DMS79 (cell line): Measurements from ENCODE around the gene EDN3.

Experiments used
- DNase-seq: peaks from one replicate; lab custom pipeline; 2025; lab: John Stamatoyannopoulos, UW

The EDN3 gene, protein sequence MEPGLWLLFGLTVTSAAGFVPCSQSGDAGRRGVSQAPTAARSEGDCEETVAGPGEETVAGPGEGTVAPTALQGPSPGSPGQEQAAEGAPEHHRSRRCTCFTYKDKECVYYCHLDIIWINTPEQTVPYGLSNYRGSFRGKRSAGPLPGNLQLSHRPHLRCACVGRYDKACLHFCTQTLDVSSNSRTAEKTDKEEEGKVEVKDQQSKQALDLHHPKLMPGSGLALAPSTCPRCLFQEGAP

GRCh38 chr20:59300333-59301081, at the start of gene EDN3:
TSS of gene EDN3 (plus strand) at chr20:59300611. CDS start at chr20:59300813, 202 bp downstream.
- DNase-seq = no peak

GRCh38 chr20:59253325-59253724, 47.1 kb upstream of the EDN3 start:
- no peak for DNase-seq

DNA sequence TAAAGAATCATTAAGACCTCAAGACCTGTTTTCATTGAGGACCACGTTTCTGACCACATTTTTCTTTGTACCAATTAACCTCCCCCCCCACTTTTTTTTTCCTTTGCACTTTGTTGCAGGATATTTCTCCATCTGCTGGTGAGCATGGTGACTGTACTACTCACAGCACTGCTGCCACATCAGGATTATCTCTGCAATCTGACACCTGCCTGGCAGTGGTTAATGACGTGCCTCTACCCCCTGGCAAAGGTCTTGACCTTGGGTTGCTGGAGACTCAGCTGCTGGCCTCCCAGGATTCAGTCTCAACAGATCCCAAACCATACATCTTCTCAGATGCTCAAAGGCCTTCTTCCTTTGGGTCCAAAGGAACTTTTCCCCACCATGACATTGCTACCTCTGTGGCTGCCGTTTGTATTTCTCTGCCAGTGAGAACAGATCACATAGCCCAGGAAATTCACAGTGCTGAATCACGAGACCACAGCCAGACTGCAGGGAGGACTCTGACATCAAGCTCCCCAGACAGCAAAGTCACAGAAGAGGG, 46.6 kb upstream of the EDN3 start:
- DNase-seq = no peak

GRCh38 chr20:59255256-59255655, 45.2 kb upstream of the EDN3 start:
- no peak for DNase-seq

GRCh38 chr20:59258221-59258621, 42.2 kb upstream of the EDN3 start:
- DNase-seq = no peak

DNA sequence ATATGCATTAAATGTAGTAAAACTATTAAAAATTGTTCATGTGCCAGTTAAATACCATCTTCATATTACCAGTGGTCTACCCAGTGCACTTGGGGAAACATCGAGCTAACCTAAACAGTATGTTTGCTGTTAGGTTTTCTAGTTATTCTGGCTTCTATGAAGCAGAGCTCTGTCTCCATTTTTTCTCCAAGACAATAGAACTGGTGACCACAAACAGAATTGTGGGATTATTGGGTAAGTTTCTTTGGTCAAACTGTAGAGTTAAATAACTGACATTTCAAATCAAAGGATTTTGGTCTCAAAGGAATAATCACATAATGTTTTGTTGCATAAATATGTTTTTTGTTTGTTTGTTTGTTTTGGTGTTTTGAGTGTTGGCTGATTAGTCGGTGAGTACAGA, 40.5 kb upstream of the EDN3 start:
- no peak for DNase-seq

DNA sequence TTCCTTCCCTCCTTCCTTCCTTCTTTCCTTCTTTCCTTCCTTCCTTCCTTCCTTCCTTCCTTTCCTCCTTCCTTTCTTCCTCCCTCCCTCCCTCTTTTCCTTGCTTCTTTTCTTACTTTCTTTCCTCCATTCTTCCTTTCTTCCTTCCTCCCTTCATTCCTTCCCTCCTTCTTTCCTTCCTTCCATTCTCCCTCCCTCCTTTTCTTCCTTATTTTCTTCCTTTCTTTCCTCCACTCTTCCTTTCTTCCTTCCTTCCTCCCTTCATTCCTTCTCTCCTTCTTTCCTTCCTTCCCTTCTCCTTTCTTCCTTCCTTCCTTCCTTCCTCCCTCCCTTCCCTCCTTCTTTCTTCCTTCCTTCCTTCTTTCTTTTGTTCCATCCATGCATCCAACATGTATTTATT, 35.1 kb upstream of the EDN3 start:
- no peak for DNase-seq

- DNase-seq = no peak
These were observed 31.5 kb upstream of the EDN3 start for GRCh38 chr20:59268870-59269269.

DNA sequence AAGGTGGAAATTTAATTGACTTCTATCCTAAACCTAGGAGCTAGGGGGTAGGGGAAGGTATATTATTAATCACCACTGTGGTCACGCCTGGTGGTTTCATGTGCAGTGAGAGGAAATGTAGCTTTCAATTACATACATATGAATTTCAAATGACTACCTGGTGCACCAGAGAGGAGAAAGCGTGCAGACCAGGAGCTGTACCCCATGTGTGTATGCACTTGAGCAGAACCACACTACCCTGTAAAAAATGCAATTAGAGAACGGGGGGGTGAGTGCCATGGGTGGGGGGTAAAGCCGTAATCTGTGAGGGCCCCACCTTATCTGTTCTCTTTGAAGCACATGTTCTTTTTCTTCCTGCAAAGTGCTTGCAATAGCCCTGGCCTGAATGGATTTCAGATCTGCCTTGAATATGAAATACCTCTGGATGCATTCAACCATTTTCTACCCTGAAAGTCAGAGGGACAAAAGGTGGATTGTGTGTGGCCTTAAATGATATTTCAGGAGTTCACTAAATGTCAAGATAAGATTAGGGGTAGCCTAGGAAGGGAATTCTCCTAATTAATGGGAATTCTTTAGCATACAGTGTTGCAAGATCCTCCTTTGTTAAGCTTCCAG, 30.9 kb upstream of the EDN3 start:
- no peak for DNase-seq

DNA sequence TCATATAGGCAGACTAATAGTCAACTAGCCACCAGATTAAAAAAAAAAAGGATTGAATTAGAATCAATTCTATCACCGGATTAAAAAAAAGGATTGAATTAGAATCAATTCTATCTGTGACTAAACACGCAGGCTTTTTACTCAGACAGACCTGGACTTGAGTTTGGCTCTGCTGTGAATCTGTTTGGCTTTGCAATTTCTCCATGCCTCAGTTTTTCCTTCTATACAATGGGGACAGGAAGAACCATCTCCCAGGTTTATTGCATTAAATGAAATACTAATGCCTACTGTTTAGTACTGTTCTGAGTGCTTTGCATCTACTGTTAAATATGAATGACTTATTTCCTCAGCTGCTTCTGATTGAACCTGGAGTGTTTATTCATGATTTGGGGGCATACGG, 30.0 kb upstream of the EDN3 start:
- no peak for DNase-seq

DNA sequence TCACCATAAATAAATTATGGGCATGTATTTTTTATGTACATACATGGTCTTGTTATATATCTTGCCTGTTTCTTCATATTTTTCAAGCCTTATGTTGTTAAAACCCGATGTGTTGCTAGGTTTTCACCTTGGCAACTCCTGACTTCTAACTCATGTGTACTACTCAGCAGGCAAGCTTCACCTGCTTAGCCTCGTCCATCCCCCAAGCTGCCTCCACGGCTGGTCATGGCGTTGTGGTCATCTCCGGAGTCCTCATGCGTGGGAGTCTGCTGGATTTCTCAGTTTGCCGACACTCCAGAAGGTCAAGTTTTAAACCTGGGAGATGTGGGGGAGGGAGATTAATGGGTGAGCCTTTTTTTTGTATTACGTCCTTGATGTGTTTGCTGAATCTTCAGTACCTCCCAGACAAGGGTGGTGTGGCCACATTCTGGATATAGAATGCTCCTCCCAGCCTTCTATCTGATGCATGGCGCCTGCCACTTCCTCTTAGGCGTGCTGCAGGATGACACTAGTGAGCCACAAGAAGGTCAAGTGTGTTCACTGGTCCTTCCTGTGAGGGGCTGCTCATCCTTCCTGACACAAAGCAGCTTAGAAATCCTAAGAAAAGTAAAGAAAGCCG, 26.6 kb upstream of the EDN3 start:
- DNase-seq = no peak

DNA sequence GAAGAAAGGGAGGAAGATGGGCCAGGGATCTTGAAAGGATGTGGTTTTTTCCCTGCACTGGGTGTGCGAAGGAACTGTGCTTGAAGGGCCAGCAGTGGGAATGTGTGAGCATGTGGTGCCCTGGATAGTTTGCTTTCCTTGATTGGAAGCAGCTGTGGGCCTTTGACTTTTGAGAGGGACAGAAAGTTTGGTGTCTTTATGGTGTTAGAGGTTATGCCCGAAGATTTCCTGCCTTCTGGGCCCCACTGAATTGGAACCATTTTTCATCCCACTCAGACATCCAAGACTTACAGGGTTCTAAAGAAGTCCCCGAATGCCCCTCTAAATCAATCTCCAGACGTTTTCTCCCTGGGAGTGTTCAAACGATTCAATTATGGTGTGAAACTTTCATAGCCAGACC, 23.5 kb upstream of the EDN3 start:
- DNase-seq = no peak

GRCh38 chr20:59284470-59284869, 15.9 kb upstream of the EDN3 start:
- no peak for DNase-seq

DNA sequence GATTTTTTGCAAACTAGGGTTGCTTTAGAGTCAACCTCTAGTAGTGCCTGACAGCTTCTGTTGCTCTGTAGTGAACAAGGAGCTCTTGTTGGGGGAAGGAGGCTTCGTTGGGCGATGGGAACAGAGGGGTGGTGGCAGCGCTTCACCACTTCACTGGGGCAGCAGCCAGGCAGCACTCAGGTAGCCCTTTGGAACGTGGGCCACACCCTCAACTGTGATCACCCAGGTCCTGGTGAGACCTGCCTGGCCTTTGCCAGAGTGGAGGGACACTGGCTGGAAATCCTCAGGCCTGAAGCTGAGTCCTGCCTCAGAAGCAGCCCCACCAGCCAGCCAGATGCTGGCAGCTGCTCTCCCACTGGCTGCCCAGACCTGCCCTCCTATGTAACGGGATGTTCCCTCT, 10.4 kb upstream of the EDN3 start:
- DNase-seq = no peak

GRCh38 chr20:59291740-59292383, 8.5 kb upstream of the EDN3 start:
- DNase-seq = no peak

GRCh38 chr20:59295531-59295930, 4.9 kb upstream of the EDN3 start:
- peak; percentile 13 for DNase-seq

GRCh38 chr20:59297686-59298085, 2.7 kb upstream of the EDN3 start:
- DNase-seq = no peak

DNA sequence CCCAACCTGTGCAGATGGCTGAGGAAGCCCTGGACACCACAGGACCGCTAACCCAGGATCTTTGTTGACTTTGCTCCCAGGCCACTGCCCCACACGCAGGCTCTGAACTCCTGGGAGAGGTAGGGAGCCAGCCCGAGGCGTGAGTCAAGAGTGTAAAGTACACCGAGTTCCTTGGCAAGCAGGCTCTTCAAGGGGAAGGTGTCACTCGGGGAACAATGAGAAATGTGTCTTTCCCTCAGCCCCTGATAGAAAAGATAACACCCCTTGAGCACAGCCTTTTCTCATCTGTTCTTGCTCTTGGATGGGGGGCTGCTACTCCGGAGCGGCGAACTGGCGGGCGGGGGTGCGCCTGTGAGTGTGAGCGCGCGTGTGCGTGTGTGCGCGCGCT, 472 bp upstream of the EDN3 start:
- DNase-seq = no peak

DNA sequence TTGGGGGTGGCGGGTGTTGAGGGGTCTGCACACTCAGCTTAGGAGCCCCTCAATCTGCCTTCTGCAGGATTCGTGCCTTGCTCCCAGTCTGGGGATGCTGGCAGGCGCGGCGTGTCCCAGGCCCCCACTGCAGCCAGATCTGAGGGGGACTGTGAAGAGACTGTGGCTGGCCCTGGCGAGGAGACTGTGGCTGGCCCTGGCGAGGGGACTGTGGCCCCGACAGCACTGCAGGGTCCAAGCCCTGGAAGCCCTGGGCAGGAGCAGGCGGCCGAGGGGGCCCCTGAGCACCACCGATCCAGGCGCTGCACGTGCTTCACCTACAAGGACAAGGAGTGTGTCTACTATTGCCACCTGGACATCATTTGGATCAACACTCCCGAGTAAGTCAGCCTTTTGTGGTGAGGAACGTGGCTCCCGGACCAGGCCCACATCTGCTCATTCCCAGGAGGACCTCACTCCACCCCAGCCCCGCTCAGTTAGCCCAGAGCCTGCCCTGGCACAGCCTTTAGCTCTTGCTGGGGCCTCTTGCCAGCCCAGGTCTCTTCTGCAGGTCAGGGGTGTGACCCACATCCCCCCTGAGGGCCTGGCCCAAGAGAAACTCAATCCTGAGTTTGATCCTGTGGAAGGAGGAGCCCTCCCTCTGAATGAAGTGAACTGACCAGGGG, 1.1 kb downstream of the EDN3 start:
- no peak for DNase-seq

DNA sequence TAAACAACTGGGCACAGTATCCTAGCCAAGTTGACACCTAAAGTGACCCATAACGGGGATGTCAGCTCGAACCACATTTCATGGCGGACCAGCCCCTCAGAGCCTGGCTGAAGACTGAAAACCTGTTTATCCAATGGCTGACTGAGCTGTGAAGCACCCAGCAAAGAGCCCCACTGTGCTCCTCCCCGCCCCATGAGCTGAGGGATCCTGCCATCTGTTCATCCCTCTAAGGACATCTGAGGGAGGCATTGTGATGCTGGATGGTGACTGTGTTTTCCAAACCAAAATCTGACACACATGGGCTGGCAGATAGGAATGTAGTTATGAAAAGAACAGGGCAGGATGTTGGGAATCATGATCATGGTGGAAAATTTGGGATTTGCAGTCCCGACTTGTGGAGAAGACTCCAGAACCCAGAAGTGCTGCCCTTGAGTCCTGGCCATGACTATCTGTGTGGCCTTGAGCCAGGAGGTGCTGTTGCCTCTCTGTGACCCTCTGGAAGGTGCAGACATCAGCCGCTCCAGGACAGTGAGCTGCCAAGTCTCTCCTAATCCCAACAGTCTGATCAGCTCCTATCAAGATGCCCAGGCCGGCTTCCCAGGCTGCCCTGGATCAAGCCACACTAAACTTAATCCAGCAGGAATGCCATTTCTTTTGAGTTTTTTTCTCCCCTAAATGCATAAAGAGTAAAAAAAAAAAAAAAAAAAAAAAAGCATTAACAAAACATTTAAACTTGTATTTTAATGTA, 5.7 kb downstream of the EDN3 start:
- no peak for DNase-seq

GRCh38 chr20:59307270-59307669, 6.9 kb downstream of the EDN3 start:
- DNase-seq = no peak
